Right lobe of liver (tissue), 6 donors: Measurements from ENCODE around the gene RHOH. TPM values are rescaled to one million over a fixed set of nuclear protein-coding genes. Genes with fewer than 3 reads are reported as not detected.

Source experiments
- ATAC-seq, 4 donors: fragments of 200-7000 bp; cut with Tn5 transposase; one replicate each; pipeline ENCODE4 v1.9.1; 2020; ENCODE audit warnings: mild to moderate bottlenecking in 4 of 4, moderate library complexity in 4 of 4
- DNase-seq, 3 donors: peaks; one replicate each; pipeline ENCODE4 v3.0.0-alpha.2; 2020
- H3K27ac ChIP-seq, 3 donors: fragments of 200-600 bp; one replicate each; pipeline ENCODE4 v1.8.0; 2022
- H3K27me3 ChIP-seq, 2 donors: fragments of 200-600 bp; one replicate each; pipeline ENCODE4 v1.8.0; 2022
- H3K36me3 ChIP-seq, 4 donors: fragments of 200-600 bp; sonication (generic) in 1 of 4; one replicate each; pipeline versions ENCODE4 v1.5.1 to v1.8.0; 2017 to 2022; ENCODE audit warnings: control low read depth in 1 of 4
- H3K4me1 ChIP-seq, 4 donors: fragments of 200-600 bp; sonication (generic) in 1 of 4; one replicate each; pipeline versions ENCODE4 v1.5.1 to v1.8.0; 2017 to 2022; ENCODE audit warnings: control low read depth in 1 of 4
- H3K4me3 ChIP-seq, 3 donors: fragments of 200-600 bp; one replicate each; pipeline ENCODE4 v1.8.0; 2022
- H3K9me3 ChIP-seq, 4 donors: fragments of 200-600 bp; sonication (generic) in 1 of 4; one replicate each; pipeline versions ENCODE4 v1.5.1 to v1.8.0; 2017 to 2022; ENCODE audit warnings: control low read depth in 1 of 4
- CTCF ChIP-seq, 4 donors: fragments of 200-600 bp in 3 of 4; fragments of 450-650 bp in 1 of 4; IDR thresholded peaks; one replicate each; pipeline versions ENCODE4 v1.5.1 to v1.8.0; 2016 to 2022; ENCODE audit warnings: antibody characterized with exemption in 4 of 4, mild to moderate bottlenecking in 2 of 4
- POLR2A ChIP-seq: fragments of 450-650 bp; IDR thresholded peaks from one replicate; pipeline ENCODE4 v1.6.1; 2017; ENCODE audit warnings: antibody characterized with exemption, mild to moderate bottlenecking
- WGBS: methylation state at CpG from one replicate; pipeline ENCODE4 v1.1.6; 2018; ENCODE audit warnings: low coverage, low lambda C conversion rate; ENCODE audit not compliant: insufficient coverage; ENCODE audit errors: missing lambda C conversion rate; 5-methylcytosine and 5-hydroxymethylcytosine counted together
- intact Hi-C, 2 donors: fragments of 100-400 bp; cut with DNase I; formaldehyde crosslinking; loops; one replicate each; pipeline versions ENCODE4 v1.11.2 to v1.14.1; 2022
- total RNA-seq, 6 experiments: library from RNA; depleted of rRNA in 2 of 6; stranded (reverse); fragments of >200 nt in 2 of 6; fragmentation: NEBNext Ultra II Directional in 3 of 6; extraction: Animal tissue kit (Norgen Biotek cat#: 25700) in 3 of 6; gene quantifications; one replicate each; pipeline versions ENCODE4 v1.1.0 to v1.2.4, GENCODE V29; 2016 to 2023
- donor health status: DM: no; HTN: yes; CAD: no.
- donor health status: DM: no; HTN: no; CAD: no.
- donor health status: DM: no; HTN: no; CAD: no.
- donor health status: DM: no; HTN: yes; CAD: no.
- donor health status: DM: no; HTN: yes; CAD: no.

Gene RHOH
- total RNA-seq, 6 experiments from 2014 or later, result 0.25 to 1.2 (median 0.62) TPM

GRCh38 chr4:40205259-40206198, 8.7 kb downstream of the RHOH start:
- no peak overlapping the region for H3K4me3 ChIP-seq
- H3K4me1 ChIP-seq, result no peaks in the 10 kb centered on the region
- H3K27me3 ChIP-seq, result no peaks in the 10 kb centered on the region
- DNase-seq (no peak), ATAC-seq (peak; percentile 42 to 62 (median 58))
- no peaks in the 10 kb centered on the region for H3K9me3 ChIP-seq
- intact Hi-C loops, result no loop called here
- no peaks in the 10 kb centered on the region for H3K36me3 ChIP-seq
- WGBS, result 34% methylated on average over 5 of the region's 6 CpGs
- H3K27ac ChIP-seq, result peak overlapping the region in 1 of 3 donors; percentile 56
- no peak for TF ChIP-seq POLR2A
- no peak for TF ChIP-seq CTCF (IDR thresholded peaks at IDR 0.05)

- no peaks in the 10 kb centered on the region for H3K4me1 ChIP-seq
- intact Hi-C loops, result no loop called here
- WGBS, result 31% methylated on average over 2 of the region's 2 CpGs
- peak overlapping the region in 1 of 3 donors; percentile 56 for H3K27ac ChIP-seq
- TF ChIP-seq CTCF (IDR thresholded peaks at IDR 0.05) (no peak), POLR2A (no peak)
- H3K27me3 ChIP-seq, result no peaks in the 10 kb centered on the region
- H3K36me3 ChIP-seq, result no peaks in the 10 kb centered on the region
- H3K9me3 ChIP-seq, result no peaks in the 10 kb centered on the region
- DNase-seq, result no peak
- H3K4me3 ChIP-seq, result no peak overlapping the region
- peak in 2 of 4 donors; percentile 30 to 42 for ATAC-seq
Measured at GRCh38 chr4:40206426-40206825, 9.6 kb downstream of the RHOH start.

- ATAC-seq (no peak), DNase-seq (no peak)
- intact Hi-C loops, result no loop called here
- Histone ChIP-seq H3K27ac (no peak overlapping the region), H3K4me3 (no peak overlapping the region), H3K36me3 (no peaks in the 10 kb centered on the region), H3K4me1 (no peaks in the 10 kb centered on the region), H3K9me3 (no peaks in the 10 kb centered on the region), H3K27me3 (no peaks in the 10 kb centered on the region)
- 78% methylated on average over 4 of the region's 4 CpGs for WGBS
- TF ChIP-seq CTCF (IDR thresholded peaks at IDR 0.05) (no peak), POLR2A (no peak)
Measured at GRCh38 chr4:40209401-40209800, 12.6 kb downstream of the RHOH start.

- H3K9me3 ChIP-seq, result no peaks in the 10 kb centered on the region
- TF ChIP-seq POLR2A (no peak), CTCF (IDR thresholded peaks at IDR 0.05) (no peak)
- no peak for DNase-seq
- H3K36me3 ChIP-seq, result no peaks in the 10 kb centered on the region
- H3K27ac ChIP-seq, result no peak overlapping the region
- no peaks in the 10 kb centered on the region for H3K4me1 ChIP-seq
- H3K4me3 ChIP-seq, result no peak overlapping the region
- intact Hi-C loops, result no loop called here
- no peak for ATAC-seq
- no peaks in the 10 kb centered on the region for H3K27me3 ChIP-seq
- WGBS, result 80% methylated on average over 5 of the region's 5 CpGs
Measured at GRCh38 chr4:40210776-40211175, 13.9 kb downstream of the RHOH start.
